ENCODE measurements around the gene CDYL.

DNA sequence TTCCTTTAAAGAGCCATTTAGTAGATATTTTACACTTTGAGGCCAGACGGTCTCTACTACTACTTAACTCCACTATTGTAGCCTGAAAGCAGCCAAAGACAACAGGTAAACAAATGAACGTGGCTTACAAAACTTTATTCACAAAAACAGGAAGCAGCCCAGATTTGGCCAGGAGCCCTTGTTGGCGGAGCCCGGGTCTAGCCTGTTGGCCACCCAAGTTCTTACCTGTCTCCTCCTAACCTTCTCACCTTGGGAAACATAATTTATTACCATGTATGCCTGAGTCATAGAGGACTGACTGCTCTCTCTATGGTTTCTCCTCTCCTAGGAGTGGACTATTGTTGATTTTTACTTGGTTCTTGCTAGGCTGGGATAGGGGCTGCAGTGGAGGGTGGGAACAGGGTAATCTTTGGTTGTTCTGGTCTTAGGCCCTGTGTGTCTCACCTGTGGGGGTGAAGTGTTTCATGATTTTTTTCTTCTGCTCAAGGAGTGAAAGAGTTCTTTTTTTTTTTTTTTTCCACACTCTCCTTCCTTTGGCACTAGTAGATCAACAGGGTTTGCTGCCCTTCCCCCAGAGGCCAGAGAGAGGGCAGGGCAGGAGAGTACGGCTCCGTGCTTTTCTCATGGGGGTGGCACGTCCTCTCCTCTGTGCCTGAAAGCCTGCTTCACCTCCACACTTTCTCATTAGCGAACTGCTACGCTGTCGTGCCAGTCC lies 137.7 kb downstream of the CDYL start:
- TF ChIP-seq, protein P1, sequence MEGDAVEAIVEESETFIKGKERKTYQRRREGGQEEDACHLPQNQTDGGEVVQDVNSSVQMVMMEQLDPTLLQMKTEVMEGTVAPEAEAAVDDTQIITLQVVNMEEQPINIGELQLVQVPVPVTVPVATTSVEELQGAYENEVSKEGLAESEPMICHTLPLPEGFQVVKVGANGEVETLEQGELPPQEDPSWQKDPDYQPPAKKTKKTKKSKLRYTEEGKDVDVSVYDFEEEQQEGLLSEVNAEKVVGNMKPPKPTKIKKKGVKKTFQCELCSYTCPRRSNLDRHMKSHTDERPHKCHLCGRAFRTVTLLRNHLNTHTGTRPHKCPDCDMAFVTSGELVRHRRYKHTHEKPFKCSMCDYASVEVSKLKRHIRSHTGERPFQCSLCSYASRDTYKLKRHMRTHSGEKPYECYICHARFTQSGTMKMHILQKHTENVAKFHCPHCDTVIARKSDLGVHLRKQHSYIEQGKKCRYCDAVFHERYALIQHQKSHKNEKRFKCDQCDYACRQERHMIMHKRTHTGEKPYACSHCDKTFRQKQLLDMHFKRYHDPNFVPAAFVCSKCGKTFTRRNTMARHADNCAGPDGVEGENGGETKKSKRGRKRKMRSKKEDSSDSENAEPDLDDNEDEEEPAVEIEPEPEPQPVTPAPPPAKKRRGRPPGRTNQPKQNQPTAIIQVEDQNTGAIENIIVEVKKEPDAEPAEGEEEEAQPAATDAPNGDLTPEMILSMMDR (IDR thresholded peaks at IDR 0.05; ENCODE audit: low read depth, low read length, poor library complexity, severe bottlenecking) = no peak
- no peak for TF ChIP-seq EZH2phosphoT487 (IDR thresholded peaks at IDR 0.05; ENCODE audit: borderline replicate concordance, low read length)

Measured in DOHH2 (cell line).